Urothelium cell line (cell line): ENCODE data around the gene SNX14.
"Not testable (repeated sequence)": the region's sequence is repeated elsewhere in the genome, so short reads cannot be mapped to it uniquely, and the experiment has no call there.

ENCODE experiments used
- DNase-seq: peaks from one replicate; pipeline ENCODE4 v3.0.0; 2011; ENCODE audit warnings: low spot score, mixed read lengths
- FAIRE-seq: peaks from 2 replicates; lab custom pipeline; 2011; peaks lifted over from hg19 to GRCh38; lab: Jason Lieb, UNC

SNX14 gene

GRCh38 chr6:85593438-85594196 lies at the start of gene SNX14:
SNX14 (minus strand) TSS chr6:85593858; CDS start chr6:85593718, 140 bp downstream.
- DNase-seq (peak; percentile 87), FAIRE-seq (peak; percentile 67)

GRCh38 chr6:85642774-85643536 lies 49.3 kb upstream of the SNX14 start, which contains the start of gene SYNCRIP:
SYNCRIP (minus strand) TSS chr6:85642886; CDS start chr6:85641439, 1,447 bp downstream.
- peak; percentile 89 for DNase-seq
- FAIRE-seq = no peak

GRCh38 chr6:85641897-85642773 lies 48.5 kb upstream of the SNX14 start:
- FAIRE-seq = no peak

GRCh38 chr6:85641522-85641896 lies 47.9 kb upstream of the SNX14 start:
- no peak for FAIRE-seq
- DNase-seq = no peak

More at GRCh38 chr6:85641897-85642773, 48.5 kb upstream of the SNX14 start:
- DNase-seq = peak; percentile 12

- FAIRE-seq = no peak
- DNase-seq = no peak
Measured at GRCh38 chr6:85640821-85641220, 47.2 kb upstream of the SNX14 start.

- DNase-seq = no peak
- FAIRE-seq = no peak
Measured at GRCh38 chr6:85637579-85637978, 43.9 kb upstream of the SNX14 start.

GRCh38 chr6:85632164-85632942 lies 38.7 kb upstream of the SNX14 start:
- FAIRE-seq = no peak
- DNase-seq = no peak

- FAIRE-seq = not testable (repeated sequence)
Measured at GRCh38 chr6:85631117-85631516, 37.5 kb upstream of the SNX14 start.

GRCh38 chr6:85628353-85628752 lies 34.7 kb upstream of the SNX14 start:
- FAIRE-seq (no peak), DNase-seq (no peak)

More at GRCh38 chr6:85631117-85631516, 37.5 kb upstream of the SNX14 start:
- not testable (repeated sequence) for DNase-seq

GRCh38 chr6:85620308-85620707 lies 26.6 kb upstream of the SNX14 start:
- DNase-seq = no peak
- FAIRE-seq = no peak

- DNase-seq (no peak), FAIRE-seq (no peak)
Measured at GRCh38 chr6:85614780-85615179, 21.1 kb upstream of the SNX14 start.

GRCh38 chr6:85612690-85613474 lies 19.2 kb upstream of the SNX14 start:
- no peak for DNase-seq
- no peak for FAIRE-seq

- DNase-seq = no peak
- no peak for FAIRE-seq
Measured at GRCh38 chr6:85610182-85610895, 16.7 kb upstream of the SNX14 start.

GRCh38 chr6:85602100-85602499 lies 8.4 kb upstream of the SNX14 start:
- no peak for DNase-seq
- FAIRE-seq = no peak

- FAIRE-seq = no peak
Measured at GRCh38 chr6:85600713-85601313, 7.2 kb upstream of the SNX14 start.

GRCh38 chr6:85594197-85594930 lies 706 bp upstream of the SNX14 start:
- FAIRE-seq (no peak), DNase-seq (no peak)

More at GRCh38 chr6:85600713-85601313, 7.2 kb upstream of the SNX14 start:
- no peak for DNase-seq

GRCh38 chr6:85592033-85592432 lies 1.6 kb downstream of the SNX14 start:
- no peak for DNase-seq
- FAIRE-seq = no peak

GRCh38 chr6:85591207-85591606 lies 2.5 kb downstream of the SNX14 start:
- DNase-seq (no peak), FAIRE-seq (no peak)
